Stimulated activated CD4-positive, alpha-beta T cell treated with anti-CD3 and anti-CD28 coated beads, Interleukin-12 subunit alpha, Interleukin-12 subunit beta, amount 100 ng/mL, for 4 hours (primary cell): ENCODE measurements around the gene CDH18.

Experiments
- DNase-seq: peaks from one replicate; pipeline ENCODE4 v3.0.0-alpha.2; 2020

CDH18 gene

GRCh38 chr5:19555876-19556275 is 432.1 kb downstream of the CDH18 start:
- no peak for DNase-seq

- DNase-seq: no peak
Measured at GRCh38 chr5:19555436-19555835, 432.6 kb downstream of the CDH18 start.

GRCh38 chr5:19554524-19554923 is 433.5 kb downstream of the CDH18 start:
- DNase-seq: no peak

GRCh38 chr5:19547640-19548039 is 440.4 kb downstream of the CDH18 start:
- DNase-seq: no peak

- DNase-seq: no peak
Measured at GRCh38 chr5:19546521-19546920, 441.5 kb downstream of the CDH18 start.

- DNase-seq: no peak
Measured at GRCh38 chr5:19538607-19539006, 449.4 kb downstream of the CDH18 start.

- DNase-seq: no peak
Measured at GRCh38 chr5:19536387-19536786, 451.6 kb downstream of the CDH18 start.

- no peak for DNase-seq
Measured at GRCh38 chr5:19534751-19535150, 453.2 kb downstream of the CDH18 start.

- DNase-seq: no peak
Measured at GRCh38 chr5:19532936-19533335, 455.1 kb downstream of the CDH18 start.

- DNase-seq: no peak
Measured at GRCh38 chr5:19531374-19531952, 456.5 kb downstream of the CDH18 start.

GRCh38 chr5:19519448-19519847 is 468.6 kb downstream of the CDH18 start:
- no peak for DNase-seq

GRCh38 chr5:19498852-19499251 is 489.1 kb downstream of the CDH18 start:
- DNase-seq: no peak

GRCh38 chr5:19497229-19497815 is 490.7 kb downstream of the CDH18 start:
- DNase-seq: no peak

GRCh38 chr5:19496056-19496455 is 491.9 kb downstream of the CDH18 start:
- DNase-seq: no peak

GRCh38 chr5:19492861-19493260 is 495.1 kb downstream of the CDH18 start:
- DNase-seq: no peak

GRCh38 chr5:19488786-19489185 is 499.2 kb downstream of the CDH18 start:
- no peak for DNase-seq

- DNase-seq: no peak
Measured at GRCh38 chr5:19487480-19487879, 500.5 kb downstream of the CDH18 start.

- no peak for DNase-seq
Measured at GRCh38 chr5:19479562-19479961, 508.4 kb downstream of the CDH18 start.

GRCh38 chr5:19462019-19462418 is 526.0 kb downstream of the CDH18 start:
- DNase-seq: no peak

- no peak for DNase-seq
Measured at GRCh38 chr5:19424506-19424905, 563.5 kb downstream of the CDH18 start.
